ENCODE measurements around the gene HGFAC.

HGFAC gene

DNA sequence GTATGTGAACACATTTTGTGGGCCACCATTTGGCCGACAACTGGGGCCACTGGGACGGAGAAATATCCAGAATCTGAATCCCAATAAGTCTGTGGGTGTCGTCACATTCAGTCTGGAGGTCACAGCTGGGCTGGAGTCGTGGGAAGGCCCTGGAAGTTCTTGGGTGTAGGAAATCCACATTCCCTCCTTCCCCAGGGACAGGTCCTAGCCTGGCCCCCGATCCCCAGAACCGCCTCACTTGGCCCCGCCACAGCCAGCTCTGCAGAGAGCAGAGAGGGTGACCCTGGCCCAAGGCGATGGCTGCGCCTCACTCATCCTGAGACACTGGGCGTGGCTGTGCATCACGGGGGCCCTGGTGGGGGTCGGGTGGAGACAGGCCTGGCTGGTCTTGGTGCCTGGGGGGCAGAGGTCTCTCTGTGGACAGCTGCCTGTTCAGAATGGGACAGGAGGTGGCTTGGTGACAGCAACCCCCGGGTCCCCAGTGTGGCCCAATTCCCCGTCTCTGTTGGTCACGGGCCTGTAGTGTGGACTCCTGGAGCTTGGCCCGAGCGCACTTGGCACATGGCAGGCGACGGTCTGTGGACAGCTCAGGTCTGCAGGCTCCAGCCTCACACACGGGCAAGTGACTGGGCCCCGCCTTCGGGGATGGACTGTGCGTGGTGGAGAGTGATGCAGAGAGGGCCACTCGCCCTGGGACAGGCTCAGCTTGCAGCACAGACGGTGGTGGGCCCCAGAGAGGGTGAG is 37.8 kb downstream of the HGFAC start:
- no peak for DNase-seq (ENCODE audit: low read depth)
- no peak overlapping the region for H3K4me3 ChIP-seq (ENCODE audit: low read depth, low read length)

DNA sequence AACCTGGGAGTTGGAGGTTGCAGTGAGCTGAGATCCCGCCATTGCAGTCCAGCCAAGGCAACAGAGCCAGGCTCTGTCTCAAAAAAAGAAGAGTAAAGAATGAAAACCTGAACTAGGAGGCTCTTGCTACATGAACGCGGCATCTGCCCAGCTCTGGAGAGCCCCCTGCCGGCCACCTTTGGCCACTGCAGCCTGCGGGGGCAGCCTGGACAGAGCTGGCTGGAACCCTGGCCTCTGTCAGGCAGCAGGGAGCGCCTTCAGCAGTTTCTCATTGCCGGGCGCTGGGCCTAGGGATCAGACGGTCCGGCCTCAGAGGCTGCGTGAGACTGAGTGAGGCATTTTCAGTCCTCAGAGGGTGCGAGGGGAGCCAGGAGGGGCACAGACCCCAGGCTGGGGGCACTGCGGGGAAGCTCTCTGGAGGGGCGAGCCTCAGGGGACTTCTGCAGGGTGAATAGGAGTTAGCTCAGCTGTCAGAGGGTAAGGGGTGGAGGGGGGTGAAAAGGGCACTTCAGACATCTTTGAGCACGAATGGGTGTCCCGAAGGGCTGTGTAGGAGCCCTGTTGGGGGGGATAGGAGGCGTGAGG is 38.9 kb downstream of the HGFAC start:
- H3K4me3 ChIP-seq (ENCODE audit: low read depth, low read length) = no peak overlapping the region
- DNase-seq (ENCODE audit: low read depth) = no peak

DNA sequence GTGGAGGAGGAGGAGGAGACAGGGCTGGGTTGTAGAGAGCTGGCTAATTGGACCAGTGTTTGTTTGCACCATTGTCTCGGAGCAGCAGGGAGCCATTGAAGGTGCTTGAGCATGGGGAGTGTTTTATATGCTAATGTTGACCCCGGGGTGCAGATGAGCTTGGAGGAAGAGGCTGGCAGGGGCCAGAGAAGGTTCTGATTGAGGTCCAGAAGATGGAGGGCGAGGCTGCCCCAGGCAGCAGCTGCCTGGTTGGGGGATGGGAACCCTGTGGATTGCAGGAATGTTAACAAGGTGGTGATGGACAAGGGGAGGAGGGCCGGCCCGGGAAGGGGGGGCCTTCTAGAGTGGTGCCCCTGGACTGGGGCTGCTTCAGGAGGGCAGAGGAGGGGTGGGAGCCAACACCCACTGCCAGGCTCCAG is 39.4 kb downstream of the HGFAC start:
- no peak overlapping the region for H3K4me3 ChIP-seq (ENCODE audit: low read depth, low read length)
- no peak for DNase-seq (ENCODE audit: low read depth)

DNA sequence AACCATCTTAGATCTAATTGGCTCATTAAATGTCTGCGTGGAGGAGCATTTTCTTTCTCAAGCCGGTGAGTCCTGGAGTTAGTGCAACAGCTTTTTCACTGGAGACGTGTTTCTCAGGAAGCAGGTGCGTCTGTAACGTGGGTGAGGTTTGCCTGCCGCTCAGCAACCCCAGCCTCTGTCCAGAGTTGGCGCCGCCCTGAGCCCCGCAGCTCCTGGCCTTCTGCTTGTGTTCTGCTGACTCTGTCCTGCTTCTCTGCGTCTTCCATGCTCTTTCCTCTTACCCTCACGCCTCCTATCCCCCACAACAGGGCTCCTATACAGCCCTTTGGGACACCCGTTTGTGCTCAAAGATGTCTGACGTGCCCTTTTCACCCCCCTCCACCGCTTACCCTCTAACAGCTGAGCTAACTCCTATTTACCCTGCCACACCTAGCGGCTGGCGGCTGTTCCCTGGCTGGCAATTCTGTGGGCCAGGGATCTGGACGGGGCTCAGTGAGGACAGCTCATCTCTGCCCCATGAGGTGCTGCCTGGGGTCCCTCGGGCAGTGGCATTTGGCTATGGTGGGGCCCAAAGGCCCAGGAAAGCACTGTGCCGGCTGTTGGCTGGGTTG is 40.1 kb downstream of the HGFAC start:
- H3K4me3 ChIP-seq (ENCODE audit: low read depth, low read length) = no peak overlapping the region
- DNase-seq (ENCODE audit: low read depth) = no peak

DNA sequence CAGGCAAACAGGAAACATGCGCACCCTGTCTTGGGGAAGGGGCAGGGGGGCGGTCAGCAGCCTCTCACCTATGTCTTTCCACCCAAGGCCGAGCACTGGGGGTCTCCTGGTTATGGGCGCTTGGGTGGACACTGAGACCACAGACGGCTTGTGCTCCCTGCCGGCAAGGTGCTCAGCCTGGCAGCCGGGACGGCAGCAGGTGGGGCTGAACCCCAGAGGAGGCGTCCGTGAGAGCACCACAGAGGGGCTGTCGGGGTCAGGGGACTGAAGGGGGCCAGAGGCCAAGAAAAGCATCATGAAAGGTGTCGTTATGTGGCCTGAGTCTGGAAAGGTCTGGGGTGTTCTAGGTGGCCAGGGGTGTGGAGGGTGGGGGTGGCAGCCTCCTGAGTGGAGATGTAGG is 40.9 kb downstream of the HGFAC start:
- DNase-seq (ENCODE audit: low read depth) = no peak
- H3K4me3 ChIP-seq (ENCODE audit: low read depth, low read length) = no peak overlapping the region

DNA sequence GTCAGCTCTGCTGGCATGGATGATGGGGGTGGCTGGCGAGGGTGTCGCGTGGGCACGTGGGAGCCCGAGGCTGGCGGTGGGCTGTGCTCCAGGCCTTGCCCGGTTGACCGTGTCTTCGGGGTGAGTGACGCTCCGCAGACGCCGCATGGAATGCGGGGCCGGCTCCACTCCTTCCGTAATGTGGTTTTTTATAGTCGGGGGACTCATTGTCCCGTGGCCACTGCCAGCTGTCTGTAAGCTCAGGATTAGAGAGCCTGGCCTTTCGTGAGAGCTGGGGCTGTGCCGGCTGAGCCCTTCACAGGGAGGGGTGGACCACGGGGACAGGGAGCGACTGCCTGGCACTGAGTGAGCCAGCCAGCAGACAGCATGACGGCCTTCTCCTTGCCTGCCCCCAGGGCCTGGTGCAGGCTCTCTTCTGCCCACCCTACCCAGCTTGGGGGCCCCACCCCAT is 41.7 kb downstream of the HGFAC start:
- no peak overlapping the region for H3K4me3 ChIP-seq (ENCODE audit: low read depth, low read length)
- no peak for DNase-seq (ENCODE audit: low read depth)

DNA sequence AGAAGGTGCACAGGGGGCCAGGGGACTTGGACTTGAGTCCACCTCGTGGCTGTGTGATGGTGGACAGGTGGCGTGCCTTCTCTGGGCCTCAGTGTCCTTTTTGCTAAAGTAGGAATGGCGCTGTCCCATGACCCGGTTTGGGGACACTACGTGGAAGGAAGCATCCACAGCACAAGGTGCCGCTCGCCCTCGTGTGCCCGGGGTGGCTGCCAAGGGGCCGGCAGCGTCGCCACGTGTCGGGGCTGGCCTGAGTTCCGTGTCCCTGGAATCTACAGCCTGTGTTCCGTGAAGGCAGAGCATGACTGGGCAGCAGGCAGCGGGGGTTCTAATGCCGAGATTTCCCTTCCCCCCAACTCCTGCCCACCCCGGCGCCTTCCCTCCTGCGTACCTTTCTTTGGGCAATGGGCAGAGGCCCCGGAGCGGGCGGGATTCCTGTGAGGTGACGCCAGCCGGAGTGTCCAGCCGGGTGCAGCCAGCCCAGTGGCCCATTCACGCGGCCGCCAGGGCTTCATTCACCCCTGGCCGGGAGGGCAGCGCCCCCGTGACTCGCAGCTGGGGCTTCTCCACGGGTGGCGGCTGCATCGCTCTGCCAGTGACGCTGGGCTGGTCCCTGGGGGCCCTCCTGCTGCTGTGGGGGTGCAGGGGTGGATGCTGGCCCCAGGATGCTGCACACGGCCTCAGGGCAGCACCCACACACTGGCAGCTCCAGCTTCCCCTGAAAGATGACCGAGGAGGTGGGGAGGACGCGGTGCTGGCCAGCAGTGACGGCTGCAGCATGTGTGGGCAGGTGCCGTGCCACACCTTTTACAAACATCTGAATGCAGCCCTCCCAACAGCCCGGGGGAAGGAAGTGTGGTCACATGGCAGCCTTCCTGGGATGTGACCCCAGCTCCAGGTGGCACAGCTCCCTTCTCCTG is 42.5 kb downstream of the HGFAC start:
- DNase-seq (ENCODE audit: low read depth) = no peak
- H3K4me3 ChIP-seq (ENCODE audit: low read depth, low read length) = no peak overlapping the region

DNA sequence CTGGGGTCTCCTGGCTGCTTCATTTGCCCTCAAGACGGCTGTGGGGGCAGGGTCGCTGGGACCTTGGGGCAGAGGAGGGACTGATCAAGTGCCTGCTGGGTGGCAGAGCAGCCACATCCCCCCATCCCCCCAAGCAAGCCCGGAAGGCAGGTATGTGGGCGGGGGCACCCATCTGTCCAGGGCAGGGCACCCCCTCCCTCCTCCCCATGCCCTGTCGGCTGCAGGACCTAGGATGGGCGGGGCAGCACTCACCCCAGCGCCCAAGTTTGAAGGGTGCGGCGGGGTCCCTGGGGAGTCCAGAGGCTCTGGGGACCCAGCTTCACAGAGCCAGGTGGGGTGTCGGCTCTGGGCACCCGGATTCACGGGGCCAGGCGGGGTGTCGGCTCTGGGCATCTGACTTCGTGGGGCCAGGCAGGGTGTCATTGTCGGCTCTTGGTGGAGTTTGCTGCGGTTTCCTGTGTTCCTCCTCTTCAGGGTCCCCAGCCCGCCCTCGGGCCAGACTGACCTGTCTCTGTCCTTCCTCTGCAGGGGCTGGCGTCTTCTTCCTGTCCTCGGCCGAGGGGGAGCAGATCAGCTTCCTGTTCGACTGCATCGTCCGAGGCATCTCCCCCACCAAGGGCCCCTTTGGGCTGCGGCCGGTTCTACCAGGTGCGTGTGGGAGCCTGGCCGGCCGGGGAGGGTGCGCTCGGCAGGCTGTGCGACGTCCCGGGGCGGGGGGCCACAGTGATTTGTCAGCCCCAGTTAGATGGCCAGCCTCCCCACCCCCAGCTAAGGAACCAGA is 43.4 kb downstream of the HGFAC start:
- no peak overlapping the region for H3K4me3 ChIP-seq (ENCODE audit: low read depth, low read length)
- no peak for DNase-seq (ENCODE audit: low read depth)

DNA sequence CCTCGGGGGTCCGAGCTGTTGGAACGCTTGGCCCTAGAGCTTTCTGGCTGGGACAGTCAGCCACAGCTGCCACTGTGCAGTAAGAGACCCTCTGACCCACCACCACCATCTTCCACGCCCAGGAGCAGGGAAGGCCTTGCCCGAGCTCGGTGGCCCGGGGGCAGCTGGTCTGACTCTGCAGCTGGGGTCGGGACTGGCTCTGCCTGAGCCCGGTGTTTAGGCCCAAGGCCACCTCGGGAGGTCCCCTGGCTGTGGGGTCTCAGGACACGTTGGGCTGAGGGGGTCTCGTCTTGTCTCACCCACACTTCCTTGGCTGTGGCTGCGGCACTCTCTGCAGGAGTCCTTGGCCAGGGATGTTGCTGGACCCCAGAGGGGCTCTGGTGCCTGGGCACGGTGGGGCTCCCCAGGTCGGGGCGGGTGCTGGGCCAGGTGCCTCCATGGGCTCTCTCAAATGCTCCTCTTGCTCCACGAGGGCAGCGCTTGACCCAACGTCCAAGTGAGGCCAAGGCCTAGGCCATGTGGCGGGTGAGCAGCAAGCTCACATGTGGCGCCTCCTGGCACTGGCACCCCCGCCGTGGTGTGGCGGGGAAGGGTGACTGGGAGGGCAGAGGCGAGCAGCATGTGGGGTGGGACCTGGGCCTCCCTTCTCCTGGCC is 44.2 kb downstream of the HGFAC start:
- no peak for DNase-seq (ENCODE audit: low read depth)
- H3K4me3 ChIP-seq (ENCODE audit: low read depth, low read length) = no peak overlapping the region

DNA sequence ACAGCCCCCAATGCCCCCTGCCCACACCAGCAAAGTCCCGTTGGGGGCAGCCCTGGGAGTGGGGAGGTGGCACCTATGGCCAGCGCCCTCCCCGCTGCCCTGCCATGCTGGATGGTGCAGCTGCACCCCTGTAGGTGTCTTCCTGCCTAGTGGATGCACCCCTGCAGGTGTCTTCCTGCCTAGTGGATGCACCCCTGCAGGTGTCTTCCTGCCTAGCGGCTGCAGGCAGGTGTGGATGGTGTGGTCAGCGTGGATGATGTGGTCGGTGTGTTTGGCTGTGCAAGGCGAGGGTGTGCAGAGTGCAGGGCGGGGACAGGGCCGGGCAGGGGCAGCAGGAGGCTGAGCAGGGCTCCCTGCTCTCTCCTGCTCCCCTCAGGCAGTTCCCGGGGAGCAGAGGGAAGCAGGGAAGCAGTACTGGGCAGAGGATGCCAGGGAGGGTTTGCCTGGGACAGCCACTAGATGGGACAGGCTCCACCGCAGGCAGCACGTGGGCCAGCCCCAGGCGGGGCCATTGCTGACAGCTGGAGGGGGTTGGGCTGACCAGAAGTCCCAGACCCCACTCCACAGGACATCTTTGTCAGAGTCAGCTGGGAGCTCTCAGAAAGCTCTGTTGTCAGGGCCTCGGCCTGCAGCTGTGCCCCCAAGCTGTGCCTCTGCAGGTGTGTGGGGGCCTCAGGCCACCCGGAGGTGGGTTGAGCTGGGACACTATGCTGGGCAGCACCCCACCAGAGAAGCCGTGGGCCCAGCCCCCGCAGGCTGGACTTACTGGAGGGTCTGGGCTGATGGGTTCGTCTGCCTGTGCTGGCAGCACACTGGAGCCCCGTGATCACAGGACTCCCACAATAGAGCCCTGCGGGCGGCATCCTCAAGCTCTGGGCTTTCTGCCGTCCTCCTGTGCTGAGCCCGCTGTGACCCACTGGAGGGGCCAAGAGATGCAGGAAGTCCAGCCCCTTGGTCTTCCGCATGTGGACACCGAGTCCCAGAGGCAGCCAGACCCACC is 45.1 kb downstream of the HGFAC start:
- DNase-seq (ENCODE audit: low read depth) = no peak
- H3K4me3 ChIP-seq (ENCODE audit: low read depth, low read length) = no peak overlapping the region

DNA sequence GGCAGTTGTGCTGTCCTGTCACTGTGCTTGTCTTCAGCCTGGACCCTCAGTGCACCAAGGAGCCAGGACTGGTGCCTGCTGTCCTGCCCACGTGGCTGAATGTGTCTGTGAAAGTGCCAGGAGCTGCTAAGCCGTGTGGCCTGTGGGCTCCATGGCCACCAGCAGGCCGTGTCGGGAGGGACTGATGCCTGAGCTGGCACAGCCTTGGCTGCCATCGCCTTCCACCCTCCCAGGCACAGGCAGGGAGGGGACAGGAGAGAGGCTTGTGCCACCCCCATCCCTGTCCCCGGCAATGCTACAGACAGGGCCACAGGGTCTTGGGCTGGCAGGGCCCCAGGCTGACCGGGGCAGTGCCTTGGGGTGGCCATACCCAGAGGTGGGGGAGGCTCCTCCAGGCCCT is 46.1 kb downstream of the HGFAC start:
- no peak for DNase-seq (ENCODE audit: low read depth)
- no peak overlapping the region for H3K4me3 ChIP-seq (ENCODE audit: low read depth, low read length)

DNA sequence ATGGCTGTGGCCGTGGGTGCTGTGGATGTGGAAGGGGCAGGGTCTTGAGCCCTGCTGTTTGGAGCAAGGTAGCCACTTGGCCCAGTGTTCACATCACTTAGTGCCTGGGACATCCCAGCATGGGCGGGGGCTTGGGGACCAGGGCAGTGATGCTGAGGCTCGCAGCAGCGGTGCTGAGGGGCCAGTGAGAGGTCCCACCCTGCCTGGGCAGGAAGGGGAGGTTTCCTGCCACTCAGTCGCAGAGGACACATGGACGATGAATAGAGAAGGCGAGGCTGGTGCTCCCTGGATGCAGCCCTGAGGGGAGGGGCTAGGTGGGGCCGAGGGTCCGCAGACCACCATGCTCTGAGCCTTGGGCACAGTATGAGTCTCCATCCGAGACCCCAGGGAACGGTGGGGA is 47.1 kb downstream of the HGFAC start:
- H3K4me3 ChIP-seq (ENCODE audit: low read depth, low read length) = no peak overlapping the region
- DNase-seq (ENCODE audit: low read depth) = no peak

DNA sequence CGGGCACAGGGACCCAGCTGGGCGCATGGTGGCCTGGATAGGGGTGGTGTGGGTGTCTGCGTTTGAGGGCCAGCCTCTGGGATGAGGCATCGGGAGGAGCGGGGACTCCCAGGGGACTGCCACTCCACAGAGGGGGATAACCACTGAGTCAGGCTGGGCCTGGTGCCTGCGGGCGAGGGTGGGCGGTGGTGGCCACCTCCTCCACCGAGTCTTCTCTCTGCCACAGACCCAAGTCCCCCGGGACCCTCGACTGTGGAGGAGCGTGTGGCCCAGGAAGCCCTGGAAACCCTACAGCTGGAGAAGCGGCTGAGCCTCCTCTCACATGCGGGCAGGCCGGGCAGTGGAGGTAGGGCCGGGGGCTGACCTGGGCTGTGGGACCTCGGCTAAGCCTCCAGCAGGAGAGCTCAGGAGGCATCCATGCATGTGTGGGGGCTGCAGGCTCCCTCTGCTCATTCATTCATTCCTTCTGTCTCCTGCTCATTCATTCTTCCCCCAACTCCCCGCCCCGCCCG is 47.7 kb downstream of the HGFAC start:
- no peak overlapping the region for H3K4me3 ChIP-seq (ENCODE audit: low read depth, low read length)

DNA sequence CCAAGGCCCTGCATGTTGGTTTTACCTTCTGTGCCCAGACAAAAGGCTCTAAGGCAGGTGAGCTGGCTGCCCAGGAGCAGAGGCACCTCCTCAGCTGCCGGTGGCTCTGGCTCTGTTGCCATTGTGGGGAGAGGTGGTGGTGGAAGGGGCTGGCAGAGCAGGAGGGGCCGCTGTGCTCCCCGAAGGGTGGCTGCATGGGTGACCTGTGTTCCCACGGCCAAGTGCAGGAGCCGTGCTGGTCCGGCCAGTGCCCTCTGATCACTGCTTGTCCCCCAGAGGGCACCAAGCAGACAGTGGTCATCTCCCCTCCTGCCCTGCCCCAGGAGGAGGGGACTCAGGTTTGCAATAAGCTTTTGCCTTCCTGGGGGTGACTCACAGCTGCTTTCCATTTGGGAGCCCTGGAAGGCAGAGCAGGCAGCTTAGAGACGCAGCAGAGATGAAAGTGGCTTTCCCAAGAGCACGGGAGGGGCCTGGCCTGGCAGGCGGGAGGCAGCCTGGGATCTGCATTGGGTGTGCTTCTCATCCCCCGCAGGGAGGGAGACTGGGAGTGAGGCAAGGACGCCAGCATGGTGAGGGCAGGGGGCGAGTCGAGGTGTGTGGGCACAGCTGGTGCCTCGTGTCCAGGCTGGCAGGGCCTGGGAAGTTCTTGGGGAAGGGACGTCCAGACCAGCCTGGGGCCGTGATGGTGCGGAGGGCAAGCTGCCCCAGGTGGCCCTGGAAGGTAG is 50.1 kb downstream of the HGFAC start:
- H3K4me3 ChIP-seq (ENCODE audit: low read depth, low read length) = no peak overlapping the region
- no peak for DNase-seq (ENCODE audit: low read depth)

More for the DNA sequence above, 47.7 kb downstream of the HGFAC start:
- DNase-seq (ENCODE audit: low read depth) = no peak

DNA sequence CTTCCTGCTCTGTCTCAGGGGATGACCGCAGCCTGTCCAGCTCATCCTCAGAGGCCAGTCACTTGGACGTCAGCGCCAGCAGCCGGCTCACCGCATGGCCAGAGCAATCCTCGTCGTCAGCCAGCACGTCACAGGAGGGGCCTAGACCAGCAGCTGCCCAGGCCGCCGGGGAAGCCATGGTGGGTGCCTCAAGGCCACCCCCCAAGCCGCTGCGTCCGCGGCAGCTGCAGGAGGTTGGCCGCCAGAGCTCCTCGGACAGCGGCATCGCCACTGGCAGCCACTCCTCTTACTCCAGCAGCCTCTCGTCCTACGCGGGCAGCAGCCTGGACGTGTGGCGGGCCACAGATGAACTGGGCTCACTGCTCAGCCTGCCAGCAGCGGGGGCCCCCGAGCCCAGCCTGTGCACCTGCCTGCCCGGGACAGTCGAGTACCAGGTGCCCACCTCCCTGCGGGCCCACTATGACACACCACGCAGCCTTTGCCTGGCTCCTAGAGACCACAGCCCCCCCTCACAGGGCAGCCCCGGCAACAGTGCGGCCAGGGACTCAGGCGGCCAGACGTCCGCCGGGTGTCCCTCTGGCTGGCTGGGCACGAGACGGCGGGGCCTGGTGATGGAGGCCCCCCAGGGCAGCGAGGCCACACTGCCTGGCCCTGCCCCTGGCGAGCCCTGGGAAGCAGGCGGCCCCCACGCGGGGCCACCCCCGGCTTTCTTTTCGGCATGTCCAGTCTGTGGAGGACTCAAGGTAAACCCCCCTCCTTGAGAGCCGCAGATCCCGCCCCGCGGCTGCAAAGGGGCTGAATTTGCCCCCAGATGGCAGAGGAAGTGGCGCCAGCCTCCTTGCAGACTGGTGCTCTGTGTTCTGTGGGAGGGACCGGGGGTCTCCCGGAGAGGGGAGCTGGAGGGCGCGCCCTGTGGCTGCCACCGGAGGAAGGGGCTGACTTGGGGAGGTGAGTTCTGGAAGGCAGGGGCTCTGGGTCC is 51.3 kb downstream of the HGFAC start:
- no peak for DNase-seq (ENCODE audit: low read depth)
- H3K4me3 ChIP-seq (ENCODE audit: low read depth, low read length) = no peak overlapping the region
